Heart right ventricle (tissue), 16 donors: ENCODE measurements around the gene CST6. TPM values are rescaled to one million over a fixed set of nuclear protein-coding genes. Genes with fewer than 3 reads are reported as not detected.

Experiments used
- ATAC-seq, 8 donors: fragments of 200-7000 bp; cut with Tn5 transposase; one replicate each; pipeline ENCODE4 v1.9.1; 2020; ENCODE audit warnings: mild to moderate bottlenecking in 8 of 8, moderate library complexity in 8 of 8, moderate number of reproducible peaks in 1 of 8
- DNase-seq, 2 donors: peaks; one replicate each; pipeline ENCODE4 v3.0.0-alpha.2; 2020
- H3K27ac ChIP-seq, 10 donors: fragments of 200-600 bp; sonication (generic) in 2 of 10; one replicate each; pipeline versions ENCODE4 v1.5.0 to v1.8.0; 2020 to 2022; ENCODE audit warnings: mild to moderate bottlenecking in 3 of 10
- H3K27me3 ChIP-seq, 7 donors: fragments of 200-600 bp; one replicate each; pipeline ENCODE4 v1.8.0; 2021 to 2022; ENCODE audit warnings: mild to moderate bottlenecking in 2 of 7
- H3K36me3 ChIP-seq, 9 donors: fragments of 200-600 bp; sonication (generic) in 1 of 9; one replicate each; pipeline versions ENCODE4 v1.5.0 to v1.8.0; 2020 to 2022; ENCODE audit warnings: mild to moderate bottlenecking in 2 of 9
- H3K4me1 ChIP-seq, 9 donors: fragments of 200-600 bp; sonication (generic) in 1 of 9; one replicate each; pipeline versions ENCODE4 v1.5.0 to v1.8.0; 2020 to 2022; ENCODE audit warnings: mild to moderate bottlenecking in 4 of 9
- H3K4me3 ChIP-seq, 10 donors: fragments of 200-600 bp; sonication (generic) in 2 of 10; one replicate each; pipeline versions ENCODE4 v1.5.0 to v1.8.0; 2020 to 2022; ENCODE audit warnings: mild to moderate bottlenecking in 7 of 10, moderate library complexity in 2 of 10
- H3K9me3 ChIP-seq, 11 donors: fragments of 200-600 bp in 10 of 11; sonication (generic) in 2 of 11; one replicate each; pipeline versions ENCODE4 v1.5.0 to v1.8.0; 2013 to 2022; ENCODE audit warnings: mild to moderate bottlenecking in 2 of 11, control low read depth in 1 of 11, moderate library complexity in 1 of 11
- CTCF ChIP-seq, 9 donors: fragments of 200-600 bp; sonication (generic) in 2 of 9; IDR thresholded peaks; one replicate each; pipeline versions ENCODE4 v1.5.0 to v1.8.0; 2021 to 2022; ENCODE audit warnings: antibody characterized with exemption in 9 of 9, mild to moderate bottlenecking in 5 of 9, moderate library complexity in 1 of 9
- WGBS, 2 donors: extraction: QIAGEN DNeasy Blood & Tissue Kit; methylation state at CpG; one replicate each; pipeline ENCODE4 v1.1.7; 2013; ENCODE audit warnings: inconsistent platforms in 1 of 2; 5-methylcytosine and 5-hydroxymethylcytosine counted together
- intact Hi-C, 10 donors: fragments of 100-400 bp; cut with DNase I; formaldehyde crosslinking; loops; one replicate each; pipeline versions ENCODE4 v1.11.1 to v1.14.2; 2022
- polyA plus RNA-seq, 2 donors: library from polyadenylated mRNA; stranded (reverse); fragments of 200-250 nt; gene quantifications; one replicate each; pipeline ENCODE4 v1.2.3, GENCODE V29; 2013
- total RNA-seq, 10 donors: library from RNA; stranded (reverse); fragmentation: NEBNext Ultra II Directional in 3 of 10; extraction: Animal tissue kit (Norgen Biotek cat#: 25700) in 3 of 10; gene quantifications; one replicate each; pipeline versions ENCODE4 v1.2.1 to v1.2.4, GENCODE V29; 2021 to 2023
- donor health status: Arrhythmogenic right ventricular cardiomyopathy.
- donor health status: ischemic (EF 13 %, LVEDD 7.1; RV severe dilation, severe dysfunction).
- donor health status: healthy with polysubstance abuse.
- donor health status: DM: no; HTN: yes; CAD: no.
- donor health status: DM: no; HTN: no; CAD: no.
- donor health status: ischemic (EF 25% LVEDD 6.9; RV normal size, moderate dysfunction).
- donor health status: ischemic (EF 25% LVEDD 5.7; RV mildly dilated, moderate dysfunction).
- donor health status: healthy.
- donor health status: DM: yes; HTN: yes; CAD: no.
- donor health status: Ischemic cardiomyopathy.
- donor health status: ischemic (EF 35%, LVEDD 5.7; RV mildly dilated, moderate dysfunction).
- donor health status: nonischemic (EF 11% LVEDD 7.7; RV severe dilation, severe dysfunction).
- donor health status: DM: yes; HTN: yes; CAD: no.
- donor health status: PGD.
- donor health status: ischemic (EF 29% LVEDD 5.4; RV normal size, mild dysfunction).
- donor health status: nonischemic (EF 23%, LVEDD 6.1; RV moderate dilation, normal function).

Gene CST6
- total and polyA plus RNA-seq, 12 donors: 0.35 to 2.6 (median 0.44) TPM; not detected in 7

- Histone ChIP-seq H3K9me3 (peaks cover 0 to 2% (median 0%) of the 10 kb centered on the region in 11 donors), H3K4me1 (peaks cover 0 to under 1% (median 0%) of the 10 kb centered on the region in 9 donors), H3K27ac (no peak overlapping the region), H3K36me3 (peaks cover 4 to 100% (median 88%) of the 10 kb centered on the region in 9 donors), H3K27me3 (no peaks in the 10 kb centered on the region), H3K4me3 (no peak overlapping the region)
- ATAC-seq (no peak), DNase-seq (no peak)
- intact Hi-C loops: no loop called here
- 79 to 80% methylated on average over 8 of the region's 8 CpGs for WGBS, 2 donors
- TF ChIP-seq CTCF (IDR thresholded peaks at IDR 0.05): no peak
Measured at GRCh38 chr11:66059966-66060680, 48.3 kb downstream of the CST6 start.

GRCh38 chr11:66061268-66061667, 49.5 kb downstream of the CST6 start:
- no peak for DNase-seq
- ATAC-seq: no peak
- H3K27ac ChIP-seq: no peak overlapping the region
- 78 to 79% methylated on average over 6 of the region's 6 CpGs for WGBS, 2 donors
- no peak overlapping the region for H3K4me3 ChIP-seq
- intact Hi-C loops: no loop called here
- peaks cover 0 to 3% (median 0%) of the 10 kb centered on the region in 11 donors for H3K9me3 ChIP-seq
- TF ChIP-seq CTCF (IDR thresholded peaks at IDR 0.05): no peak
- H3K27me3 ChIP-seq: no peaks in the 10 kb centered on the region
- H3K36me3 ChIP-seq: peaks cover 4 to 100% (median 88%) of the 10 kb centered on the region in 9 donors
- peaks cover 0 to 6% (median 0%) of the 10 kb centered on the region in 9 donors for H3K4me1 ChIP-seq

- Histone ChIP-seq H3K4me1 (peaks cover 0 to 15% (median 0%) of the 10 kb centered on the region in 9 donors), H3K36me3 (peaks cover 4 to 100% (median 89%) of the 10 kb centered on the region in 9 donors), H3K9me3 (peaks cover 0 to 3% (median 0%) of the 10 kb centered on the region in 11 donors), H3K27ac (no peak overlapping the region), H3K27me3 (no peaks in the 10 kb centered on the region), H3K4me3 (no peak overlapping the region)
- intact Hi-C loops: no loop called here
- ATAC-seq (no peak), DNase-seq (no peak)
- TF ChIP-seq CTCF (IDR thresholded peaks at IDR 0.05): no peak
- 93 to 95% methylated on average over 2 of the region's 2 CpGs for WGBS, 2 donors
Measured at GRCh38 chr11:66062408-66062807, 50.6 kb downstream of the CST6 start.

Other genes with a start within 250 kb of the CST6 start
- 10 to 100 TPM in 1 of 10 donors, 1 to 10 TPM in 9; 6.1 to 12.8 (median 7.4) TPM for gene AP5B1, start 231.0 kb upstream of the CST6 start, total RNA-seq
- gene AP5B1, start 231.0 kb upstream of the CST6 start, polyA plus RNA-seq: 1 to 10 TPM; 5.0 to 5.1 TPM
- gene OVOL1, start 224.9 kb upstream of the CST6 start, total RNA-seq: not detected
- gene OVOL1, start 224.9 kb upstream of the CST6 start, polyA plus RNA-seq: not detected
- gene SNX32, start 178.0 kb upstream of the CST6 start, total RNA-seq: under 1 TPM in 5 of 10 donors, not detected in 5; 0.13 to 0.32 (median 0.21) TPM
- gene SNX32, start 178.0 kb upstream of the CST6 start, polyA plus RNA-seq: under 1 TPM; 0.51 to 0.58 TPM
- 100 to 1,000 TPM; 281 to 672 (median 320) TPM for gene CFL1, start 153.8 kb upstream of the CST6 start, total RNA-seq
- gene CFL1, start 153.8 kb upstream of the CST6 start, polyA plus RNA-seq: 100 to 1,000 TPM; 159 to 962 TPM
- gene MUS81, start 151.6 kb upstream of the CST6 start, total RNA-seq: 10 to 100 TPM; 20.3 to 38.8 (median 27.0) TPM
- gene MUS81, start 151.6 kb upstream of the CST6 start, polyA plus RNA-seq: 100 to 1,000 TPM in 1 of 2 donors, 10 to 100 TPM in 1; 54.4 to 111 TPM
- 100 to 1,000 TPM in 3 of 10 donors, 10 to 100 TPM in 7; 79.4 to 112 (median 89.6) TPM for gene EFEMP2, start 139.2 kb upstream of the CST6 start, total RNA-seq
- 100 to 1,000 TPM in 1 of 2 donors, 10 to 100 TPM in 1; 54.8 to 133 TPM for gene EFEMP2, start 139.2 kb upstream of the CST6 start, polyA plus RNA-seq
- gene CTSW, start 132.2 kb upstream of the CST6 start, total RNA-seq: 1 to 10 TPM in 2 of 10 donors, under 1 TPM in 7, not detected in 1; 0.20 to 7.9 (median 0.55) TPM
- under 1 TPM; 0.17 to 0.88 TPM for gene CTSW, start 132.2 kb upstream of the CST6 start, polyA plus RNA-seq
- 10 to 100 TPM; 46.3 to 63.2 (median 49.9) TPM for gene FIBP, start 123.5 kb upstream of the CST6 start, total RNA-seq
- gene FIBP, start 123.5 kb upstream of the CST6 start, polyA plus RNA-seq: 10 to 100 TPM; 44.0 to 88.4 TPM
- 10 to 100 TPM; 22.1 to 48.9 (median 34.4) TPM for gene CCDC85B, start 121.3 kb upstream of the CST6 start, total RNA-seq
- gene CCDC85B, start 121.3 kb upstream of the CST6 start, polyA plus RNA-seq: 10 to 100 TPM; 66.3 to 69.4 TPM
- 1 to 10 TPM in 6 of 10 donors, under 1 TPM in 2, not detected in 2; 0.31 to 8.1 (median 2.6) TPM for gene FOSL1, start 111.6 kb upstream of the CST6 start, total RNA-seq
- 10 to 100 TPM in 1 of 2 donors, 1 to 10 TPM in 1; 2.0 to 32.8 TPM for gene FOSL1, start 111.6 kb upstream of the CST6 start, polyA plus RNA-seq
- gene C11orf68, start 92.9 kb upstream of the CST6 start, total RNA-seq: 10 to 100 TPM; 35.7 to 49.2 (median 40.9) TPM
- 10 to 100 TPM; 38.2 to 44.7 TPM for gene C11orf68, start 92.9 kb upstream of the CST6 start, polyA plus RNA-seq
- gene DRAP1, start 92.6 kb upstream of the CST6 start, total RNA-seq: 100 to 1,000 TPM in 3 of 10 donors, 10 to 100 TPM in 7; 69.4 to 115 (median 93.8) TPM
- gene DRAP1, start 92.6 kb upstream of the CST6 start, polyA plus RNA-seq: 100 to 1,000 TPM; 177 to 210 TPM
- not detected for gene TSGA10IP, start 66.5 kb upstream of the CST6 start, total RNA-seq
- gene TSGA10IP, start 66.5 kb upstream of the CST6 start, polyA plus RNA-seq: under 1 TPM in 1 of 2 donors, not detected in 1; 0.01 TPM
- gene SART1, start 50.3 kb upstream of the CST6 start, total RNA-seq: 10 to 100 TPM; 26.2 to 40.1 (median 32.5) TPM
- 100 to 1,000 TPM in 1 of 2 donors, 10 to 100 TPM in 1; 52.0 to 160 TPM for gene SART1, start 50.3 kb upstream of the CST6 start, polyA plus RNA-seq
- 10 to 100 TPM; 15.1 to 25.3 (median 19.7) TPM for gene EIF1AD, start 9.9 kb upstream of the CST6 start, total RNA-seq
- gene EIF1AD, start 9.9 kb upstream of the CST6 start, polyA plus RNA-seq: 10 to 100 TPM; 18.3 to 30.0 TPM
- 100 to 1,000 TPM; 196 to 224 (median 212) TPM for gene BANF1, start 9.5 kb upstream of the CST6 start, total RNA-seq
- 100 to 1,000 TPM; 234 to 381 TPM for gene BANF1, start 9.5 kb upstream of the CST6 start, polyA plus RNA-seq
- 1 to 10 TPM in 1 of 10 donors, not detected in 9; 1.1 TPM for gene CATSPER1, start 14.5 kb downstream of the CST6 start, total RNA-seq
- under 1 TPM in 1 of 2 donors, not detected in 1; 0.17 TPM for gene CATSPER1, start 14.5 kb downstream of the CST6 start, polyA plus RNA-seq
- gene GAL3ST3, start 37.2 kb downstream of the CST6 start, total RNA-seq: 1 to 10 TPM; 1.9 to 4.6 (median 2.5) TPM
- gene GAL3ST3, start 37.2 kb downstream of the CST6 start, polyA plus RNA-seq: 1 to 10 TPM in 1 of 2 donors, under 1 TPM in 1; 0.07 to 1.0 TPM
- gene SF3B2, start 40.4 kb downstream of the CST6 start, total RNA-seq: 10 to 100 TPM; 62.0 to 89.8 (median 72.7) TPM
- gene SF3B2, start 40.4 kb downstream of the CST6 start, polyA plus RNA-seq: 10 to 100 TPM; 46.5 to 94.9 TPM
- gene PACS1, start 58.3 kb downstream of the CST6 start, total RNA-seq: 100 to 1,000 TPM in 4 of 10 donors, 10 to 100 TPM in 6; 50.0 to 121 (median 81.9) TPM
- 10 to 100 TPM; 24.1 to 28.2 TPM for gene PACS1, start 58.3 kb downstream of the CST6 start, polyA plus RNA-seq
- gene KLC2, start 245.7 kb downstream of the CST6 start, total RNA-seq: 10 to 100 TPM; 24.4 to 46.8 (median 33.4) TPM
- 10 to 100 TPM; 36.1 to 36.3 TPM for gene KLC2, start 245.7 kb downstream of the CST6 start, polyA plus RNA-seq